Kidney epithelial cell (primary cell): Measurements from ENCODE around the gene CC2D2B. TPM values are rescaled to one million over a fixed set of nuclear protein-coding genes. Genes with fewer than 3 reads are reported as not detected.

Source experiments
- DNase-seq: peaks from one replicate; pipeline ENCODE4 v3.0.0-alpha.2; 2010; ENCODE audit warnings: low read depth
- H3K27me3 ChIP-seq: 2 replicates; pipeline ENCODE4 v1.6.0; 2011; ENCODE audit warnings: low read length; ENCODE audit not compliant: control insufficient read depth, insufficient read depth
- H3K36me3 ChIP-seq: 2 replicates; pipeline ENCODE4 v1.5.1; 2011; ENCODE audit warnings: low read length; ENCODE audit not compliant: control insufficient read depth, insufficient read depth
- H3K4me3 ChIP-seq: 2 replicates; pipeline ENCODE4 v1.5.1; 2011; ENCODE audit warnings: low read depth, mild to moderate bottlenecking, control low read depth, low read length
- total RNA-seq: library from RNA; depleted of rRNA; stranded (reverse); fragments of >200 nt; gene quantifications from 2 replicates; pipeline ENCODE4 v1.2.3, GENCODE V29; 2015
- TF ChIP-seq, protein P1 (sequence below): IDR thresholded peaks from 2 replicates; pipeline ENCODE4 v1.5.1; 2011; ENCODE audit warnings: mild to moderate bottlenecking, moderate library complexity, low read length, control low read depth, inconsistent platforms; ENCODE audit not compliant: insufficient read depth, poor library complexity, severe bottlenecking

Gene CC2D2B, protein sequence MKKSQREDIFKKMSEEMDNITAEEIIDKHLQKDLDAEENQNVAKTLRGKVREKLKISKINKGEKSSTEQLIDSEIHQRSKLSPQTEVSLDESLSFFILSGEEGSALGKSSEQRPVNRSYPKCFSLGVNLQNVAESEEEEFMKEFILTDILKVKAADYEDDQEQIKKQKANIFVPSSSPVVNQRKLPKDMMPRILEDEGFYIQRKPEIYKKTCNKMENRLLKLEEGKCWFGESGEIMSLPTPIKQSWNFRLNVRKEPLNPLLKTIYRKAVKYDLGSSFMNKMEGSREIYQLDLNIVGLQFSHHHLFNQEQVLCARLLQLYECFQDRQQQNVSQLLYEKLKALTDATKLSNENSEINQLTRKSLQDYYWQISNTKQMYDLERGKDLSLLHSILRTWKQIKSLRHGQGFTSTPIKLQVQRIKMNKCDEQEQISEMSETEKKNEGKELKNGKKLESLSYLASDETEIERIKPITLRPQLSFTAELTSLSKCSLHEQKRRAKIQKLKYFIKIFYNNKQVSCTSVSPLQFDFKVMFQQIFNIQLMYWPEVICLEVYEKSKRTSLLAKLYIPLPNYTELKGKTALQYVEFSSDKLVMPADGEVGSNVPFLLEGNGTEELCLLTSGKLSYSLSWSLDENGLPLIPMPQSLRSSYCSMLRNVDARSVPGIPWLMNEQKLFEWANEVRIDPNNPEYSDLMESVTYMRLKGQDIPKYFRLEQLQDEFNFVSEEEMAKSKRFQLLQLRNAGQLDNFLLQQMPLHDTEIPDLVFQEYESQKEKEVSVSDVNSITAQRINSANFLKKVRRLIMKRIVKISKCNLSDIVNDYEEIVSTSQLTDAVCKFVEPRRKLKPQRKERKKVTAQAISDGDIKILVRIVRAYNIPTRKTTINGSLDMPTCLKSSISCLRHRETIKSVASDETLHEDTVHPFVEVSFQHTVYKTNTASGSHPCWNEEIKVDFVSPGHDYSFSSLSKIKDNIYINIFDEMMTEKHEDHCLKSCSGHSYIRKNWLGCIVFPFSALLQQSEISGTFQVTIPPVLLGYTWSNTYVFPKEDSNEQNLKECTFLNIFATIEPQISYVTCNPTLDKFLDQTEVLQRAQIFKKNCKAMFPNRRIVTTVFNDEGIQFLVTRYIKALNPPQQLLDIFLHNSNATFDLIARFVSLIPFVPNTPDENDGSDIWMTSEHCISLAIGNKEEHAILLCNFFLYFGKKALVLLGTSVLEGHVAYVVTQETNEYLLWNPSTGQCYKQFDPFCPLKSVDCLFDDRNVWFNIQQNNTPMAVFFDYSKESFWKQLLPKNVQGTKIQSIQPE (N-terminal part only)
- not detected in 2 replicates for total RNA-seq

DNA sequence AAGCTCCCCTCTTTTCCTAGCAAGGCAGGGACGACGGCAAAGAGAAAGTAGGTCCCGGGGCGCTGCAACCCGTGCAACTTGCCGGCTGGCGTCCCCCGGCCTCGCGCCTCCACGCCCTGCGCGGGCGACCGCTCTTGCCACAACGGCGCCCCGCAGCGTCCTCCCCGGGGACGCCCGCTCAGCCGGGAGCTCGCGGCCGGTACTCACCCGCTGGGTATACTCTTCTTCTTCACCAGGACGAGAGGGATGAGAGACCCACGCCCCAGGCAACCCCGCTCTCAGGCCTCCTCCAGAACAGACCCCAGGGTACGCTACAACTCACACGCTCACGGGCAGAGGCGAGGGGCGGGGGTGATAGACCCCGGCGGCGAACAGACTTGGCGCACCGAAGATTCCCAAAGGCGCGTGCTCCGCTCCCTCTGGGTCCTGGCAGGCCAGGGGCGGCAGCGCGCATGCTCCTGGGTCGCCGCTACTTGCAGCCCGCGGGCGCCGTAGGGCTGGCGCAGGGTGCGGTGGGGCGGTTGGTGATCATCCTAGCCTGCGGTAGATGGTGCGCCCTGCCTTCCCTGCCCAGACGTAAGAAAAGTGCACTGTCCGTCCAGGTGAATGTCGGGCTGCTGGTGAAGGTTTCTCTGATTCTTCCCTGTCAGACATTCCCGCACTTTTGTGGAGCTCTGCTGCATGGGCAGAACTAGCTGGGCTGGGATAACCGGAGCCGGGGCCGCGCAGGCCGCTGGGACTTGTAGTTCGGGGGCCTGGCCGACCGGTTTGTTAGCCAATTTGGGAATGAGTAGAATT, at the start of gene CC2D2B:
CC2D2B (plus strand) TSS at position 520 of the 798 bp plus-strand sequence. CDS start 3,349 bp downstream, outside the sequence.
- Histone ChIP-seq H3K27me3 (no peaks in the 10 kb centered on the region), H3K4me3 (peak within 1 kb of the TSS; percentile 68), H3K36me3 (no peaks in the 10 kb centered on the region)
- TF ChIP-seq, protein P1, sequence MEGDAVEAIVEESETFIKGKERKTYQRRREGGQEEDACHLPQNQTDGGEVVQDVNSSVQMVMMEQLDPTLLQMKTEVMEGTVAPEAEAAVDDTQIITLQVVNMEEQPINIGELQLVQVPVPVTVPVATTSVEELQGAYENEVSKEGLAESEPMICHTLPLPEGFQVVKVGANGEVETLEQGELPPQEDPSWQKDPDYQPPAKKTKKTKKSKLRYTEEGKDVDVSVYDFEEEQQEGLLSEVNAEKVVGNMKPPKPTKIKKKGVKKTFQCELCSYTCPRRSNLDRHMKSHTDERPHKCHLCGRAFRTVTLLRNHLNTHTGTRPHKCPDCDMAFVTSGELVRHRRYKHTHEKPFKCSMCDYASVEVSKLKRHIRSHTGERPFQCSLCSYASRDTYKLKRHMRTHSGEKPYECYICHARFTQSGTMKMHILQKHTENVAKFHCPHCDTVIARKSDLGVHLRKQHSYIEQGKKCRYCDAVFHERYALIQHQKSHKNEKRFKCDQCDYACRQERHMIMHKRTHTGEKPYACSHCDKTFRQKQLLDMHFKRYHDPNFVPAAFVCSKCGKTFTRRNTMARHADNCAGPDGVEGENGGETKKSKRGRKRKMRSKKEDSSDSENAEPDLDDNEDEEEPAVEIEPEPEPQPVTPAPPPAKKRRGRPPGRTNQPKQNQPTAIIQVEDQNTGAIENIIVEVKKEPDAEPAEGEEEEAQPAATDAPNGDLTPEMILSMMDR, result no peak
- DNase-seq, result no peak

DNA sequence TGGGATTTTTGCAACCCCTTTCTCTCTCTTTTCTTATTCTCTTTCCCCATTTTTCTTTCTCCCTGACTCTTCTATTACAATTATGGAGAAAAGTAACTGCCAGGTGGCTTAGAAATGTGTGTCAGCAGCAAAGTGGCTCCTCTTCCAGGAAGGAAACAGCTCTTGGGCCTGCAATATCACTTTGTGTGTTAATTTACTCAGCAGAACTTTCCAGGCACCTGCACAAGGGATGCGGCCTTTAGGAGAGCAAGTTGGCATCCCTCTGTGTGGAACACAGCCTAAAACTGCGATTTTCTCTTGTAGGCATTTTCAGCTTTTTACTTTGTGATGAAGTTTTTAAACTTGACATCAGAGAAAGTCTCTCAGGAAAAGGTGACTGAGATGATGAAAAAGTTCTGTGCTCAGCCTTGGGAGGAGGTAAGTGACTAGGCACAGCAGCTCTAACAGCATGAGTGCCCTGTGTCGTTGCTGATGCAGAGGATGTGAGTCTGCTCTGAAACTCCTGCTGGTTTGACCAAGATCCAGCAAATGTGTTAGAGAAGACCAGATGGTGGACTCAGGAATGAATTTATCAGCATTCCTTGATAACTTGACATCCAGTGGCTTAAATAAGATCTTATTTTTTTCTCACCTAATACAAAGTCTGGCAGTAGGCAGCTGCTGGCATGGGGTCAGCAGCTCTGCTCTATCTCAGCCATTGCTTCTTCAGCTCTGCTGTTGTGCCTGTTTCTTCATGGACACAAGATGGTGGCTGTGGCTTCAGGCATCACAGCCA, 47.4 kb upstream of the CC2D2B start:
- DNase-seq, result no peak
- no peaks in the 10 kb centered on the region for H3K36me3 ChIP-seq
- no peaks in the 10 kb centered on the region for H3K27me3 ChIP-seq
- TF ChIP-seq, protein P1, result no peak
- H3K4me3 ChIP-seq, result no peak overlapping the region

DNA sequence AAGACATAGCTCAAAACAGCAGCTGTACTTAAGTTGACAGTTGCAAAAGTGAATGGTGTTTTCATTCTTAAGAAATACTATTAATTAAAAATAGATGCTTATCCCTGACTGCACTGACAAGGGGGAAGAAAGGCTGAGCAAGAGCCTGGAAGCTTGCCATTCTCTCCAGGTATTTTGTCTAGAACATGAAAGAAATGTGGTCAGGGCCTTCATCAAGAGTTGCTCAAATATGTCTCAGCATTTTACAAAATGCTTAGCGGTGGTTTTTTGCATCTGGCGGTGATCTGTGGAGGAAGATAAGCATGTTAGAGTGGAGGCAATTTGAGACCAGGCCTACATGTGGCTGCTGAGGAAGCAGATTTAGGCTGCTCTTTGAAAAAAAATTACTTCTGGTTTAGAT, 46.4 kb upstream of the CC2D2B start:
- no peak overlapping the region for H3K4me3 ChIP-seq
- H3K36me3 ChIP-seq, result no peaks in the 10 kb centered on the region
- TF ChIP-seq, protein P1, result no peak
- no peaks in the 10 kb centered on the region for H3K27me3 ChIP-seq
- DNase-seq, result no peak

DNA sequence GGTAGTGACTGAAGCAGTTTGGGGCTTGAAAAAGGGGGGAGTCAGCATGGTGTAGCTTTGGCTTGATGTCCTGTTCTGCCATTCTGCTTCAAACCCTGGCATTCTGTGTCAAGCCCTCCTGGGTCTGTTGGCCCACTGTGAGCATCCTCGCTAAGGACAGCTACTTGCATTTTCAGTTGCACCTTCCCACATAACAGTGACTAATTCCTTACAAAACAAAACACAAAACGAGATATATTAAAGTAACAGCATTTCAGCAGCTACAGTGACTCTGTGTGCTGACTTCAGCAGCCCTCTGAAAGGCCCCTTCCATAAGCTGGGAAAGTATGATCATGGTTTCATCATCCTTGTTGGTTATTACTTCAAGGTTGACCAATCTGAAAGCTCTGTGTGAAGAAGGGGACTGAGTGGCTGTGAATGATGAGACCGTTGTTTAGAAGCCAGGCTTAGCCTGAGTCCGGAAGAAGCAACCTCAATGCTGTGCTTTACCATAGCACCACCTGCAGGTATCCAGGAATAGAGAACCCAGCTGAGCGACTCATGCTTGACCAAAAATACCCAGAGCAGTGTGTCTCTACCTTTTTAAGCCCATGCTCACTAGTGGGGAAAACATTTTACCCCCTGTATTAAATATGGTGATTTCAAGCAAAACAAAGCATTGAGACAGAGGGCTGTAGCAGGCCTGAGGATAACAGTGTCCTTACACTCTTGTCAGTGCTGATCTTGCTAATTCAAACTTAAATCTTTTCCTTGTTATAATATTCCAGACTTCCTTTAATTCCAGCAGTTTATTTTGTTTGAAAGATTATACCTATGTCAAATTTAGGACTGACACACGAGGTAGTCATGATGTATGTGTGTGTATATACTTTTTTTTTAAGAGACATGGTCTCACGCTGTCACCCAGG, 42.6 kb upstream of the CC2D2B start:
- Histone ChIP-seq H3K27me3 (no peaks in the 10 kb centered on the region), H3K36me3 (no peaks in the 10 kb centered on the region), H3K4me3 (no peak overlapping the region)
- peak; percentile 25 for DNase-seq
- TF ChIP-seq, protein P1, result peak; percentile 70
